Measurements from ENCODE around the gene AGBL4.

The AGBL4 gene

DNA sequence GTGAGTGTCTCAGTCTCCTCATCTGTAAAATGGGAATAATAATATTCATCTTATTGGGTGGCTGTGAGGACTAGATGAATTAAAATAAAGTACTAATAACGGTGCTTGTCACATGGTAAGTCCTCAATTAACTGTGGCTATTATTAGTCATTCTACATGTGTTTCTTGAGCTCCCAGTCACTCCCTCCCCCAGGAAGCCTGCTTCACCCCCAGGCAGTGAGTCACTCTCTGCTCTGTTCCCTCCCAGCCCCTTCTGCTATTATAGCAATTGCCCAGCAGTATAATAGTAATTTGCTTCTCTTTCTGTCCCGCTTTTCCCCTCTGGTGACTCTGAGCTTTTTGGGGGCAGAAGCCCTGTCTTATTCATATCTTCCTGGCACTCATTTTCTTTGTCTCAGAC, 1349.1 kb downstream of the AGBL4 start:
- no peak for TF ChIP-seq CTCF (conservative IDR thresholded peaks at IDR 0.05)
- H3K27ac ChIP-seq: no peak overlapping the region

DNA sequence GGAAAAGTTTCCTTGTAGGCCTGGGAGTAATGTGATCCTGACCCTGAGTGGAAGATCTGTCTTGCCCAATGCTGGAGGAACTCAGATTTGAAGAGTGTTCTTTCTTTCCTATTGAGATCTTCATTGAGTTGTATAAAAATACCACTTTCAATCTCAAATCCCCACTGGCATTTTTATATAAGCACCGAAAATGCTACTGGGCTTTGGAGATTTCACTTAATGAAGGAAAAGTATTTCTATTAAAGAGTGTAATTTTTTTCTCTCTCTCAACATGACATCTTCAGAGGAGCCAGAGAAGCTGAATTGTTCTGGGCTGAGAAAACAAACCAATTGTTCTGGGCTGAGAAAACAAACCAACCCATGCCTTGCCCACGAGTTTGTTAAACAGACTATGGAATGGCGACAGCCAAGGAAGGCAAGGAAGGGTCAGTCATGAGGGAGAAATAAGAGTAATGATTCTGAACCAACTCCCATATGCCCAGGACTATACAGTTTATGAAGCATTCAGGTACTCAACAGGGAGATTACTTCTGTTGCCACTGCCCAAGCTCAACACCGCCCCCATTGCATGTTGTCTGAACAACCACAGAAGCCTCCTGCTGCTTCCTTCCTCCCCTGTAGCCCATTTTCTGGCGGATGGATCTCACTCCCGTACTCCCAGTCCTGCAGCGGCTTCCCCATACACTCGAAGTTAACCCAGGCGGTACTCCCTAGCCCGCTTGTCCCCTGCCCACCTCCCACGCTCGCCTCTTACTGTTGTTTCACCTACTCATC, 1350.2 kb downstream of the AGBL4 start:
- H3K27ac ChIP-seq: no peak overlapping the region
- TF ChIP-seq CTCF (conservative IDR thresholded peaks at IDR 0.05): no peak

DNA sequence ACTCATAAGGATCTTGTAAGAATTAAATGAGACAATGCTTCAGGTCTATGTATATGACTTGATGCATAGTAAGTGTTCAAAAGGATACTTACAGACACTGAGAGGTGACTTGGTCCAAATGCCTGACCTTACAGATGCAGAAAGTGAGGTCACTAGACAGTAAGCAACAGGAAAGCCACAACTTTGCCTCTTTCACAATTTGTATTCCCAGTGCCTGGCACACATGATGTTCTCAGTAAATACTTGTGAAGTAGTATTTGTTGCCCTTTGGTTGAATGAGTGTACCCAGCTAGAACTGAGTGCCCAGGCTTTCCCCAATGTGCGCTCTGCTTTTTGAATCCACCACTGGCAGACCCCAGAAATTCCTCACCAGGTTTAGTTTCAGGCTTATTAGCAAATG, 1352.2 kb downstream of the AGBL4 start:
- no peak for TF ChIP-seq CTCF (conservative IDR thresholded peaks at IDR 0.05)
- no peak overlapping the region for H3K27ac ChIP-seq

- peak overlapping the region; percentile 52 for H3K27ac ChIP-seq
- TF ChIP-seq CTCF (conservative IDR thresholded peaks at IDR 0.05): no peak
Measured at GRCh38 chr1:48670234-48671020, 1353.3 kb downstream of the AGBL4 start.

DNA sequence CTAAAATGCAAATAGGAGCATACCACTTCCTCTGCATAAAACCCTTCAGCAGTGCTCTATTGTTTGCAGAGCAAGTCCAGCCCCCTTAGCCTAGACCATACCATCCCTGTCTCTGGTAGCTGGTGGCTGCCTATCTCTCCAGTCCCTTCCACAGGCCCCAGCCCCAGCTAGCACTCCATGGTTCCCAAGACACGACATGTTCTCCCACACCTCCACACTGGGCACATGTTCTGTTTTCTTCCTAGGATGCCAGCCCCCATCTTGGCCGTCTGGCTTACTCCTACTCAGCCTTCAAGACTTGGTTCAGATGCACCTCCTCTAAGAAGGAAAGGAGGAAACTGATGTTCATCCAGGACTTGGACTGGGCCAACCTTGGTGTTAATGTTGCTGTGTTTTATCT, 1355.4 kb downstream of the AGBL4 start:
- no peak overlapping the region for H3K27ac ChIP-seq
- no peak for TF ChIP-seq CTCF (conservative IDR thresholded peaks at IDR 0.05)

DNA sequence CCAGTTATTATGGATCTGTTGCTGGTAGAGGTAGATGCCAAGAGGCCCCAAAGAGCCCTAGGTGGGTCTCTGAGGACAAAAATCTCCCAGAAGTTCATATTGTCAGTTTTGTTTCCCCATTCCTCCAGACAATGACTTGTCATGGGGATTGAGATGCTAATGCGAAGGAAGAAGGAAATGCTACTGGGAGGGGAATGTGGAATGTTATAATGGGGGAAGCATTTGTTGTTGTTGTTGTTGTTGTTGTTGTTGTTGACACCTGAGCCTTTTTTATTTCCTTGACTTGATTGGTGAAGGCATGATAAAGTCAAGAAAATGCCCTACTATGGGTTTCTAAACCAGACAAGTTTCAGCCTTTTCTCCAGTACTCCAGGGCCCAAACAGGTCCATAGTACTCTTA, 1356.0 kb downstream of the AGBL4 start:
- TF ChIP-seq CTCF (conservative IDR thresholded peaks at IDR 0.05): no peak
- H3K27ac ChIP-seq: no peak overlapping the region

DNA sequence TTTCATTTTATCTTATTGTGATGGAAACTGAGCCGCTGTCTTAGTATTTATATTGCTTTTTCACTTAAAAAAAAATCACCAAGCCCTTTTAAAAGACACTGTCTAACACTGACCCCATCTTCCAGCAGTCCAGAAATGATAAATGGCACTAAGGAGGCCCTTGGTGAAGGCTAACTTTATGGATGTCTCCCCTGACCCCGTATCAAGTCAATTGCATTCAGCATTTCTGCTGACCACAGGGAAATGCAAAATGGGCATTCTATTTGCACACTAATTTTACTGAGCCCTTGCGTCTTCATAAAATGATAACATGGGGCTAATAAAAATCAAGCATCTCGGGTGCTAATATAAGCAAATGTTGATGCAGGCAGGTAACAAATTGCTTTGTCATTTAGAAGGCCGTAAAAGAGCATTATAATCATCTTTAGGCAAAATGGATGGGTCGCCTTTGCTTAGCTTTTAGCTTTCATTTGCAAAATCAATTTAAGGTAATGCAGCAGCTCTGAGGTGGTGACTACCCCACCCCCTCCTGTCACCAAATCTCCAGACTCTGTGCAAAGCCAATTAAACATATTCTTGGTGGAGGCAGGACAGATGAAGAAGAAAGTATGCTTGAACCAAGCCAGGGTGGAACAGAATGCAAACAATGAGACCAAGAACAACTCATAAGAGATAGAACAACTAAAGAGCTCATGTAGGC, 1357.9 kb downstream of the AGBL4 start:
- no peak for TF ChIP-seq CTCF (conservative IDR thresholded peaks at IDR 0.05)

More for the DNA sequence above, 1357.9 kb downstream of the AGBL4 start:
- peak overlapping the region; percentile 62 for H3K27ac ChIP-seq
